ENCODE results near the gene LRIT1. TPM values are rescaled to one million over a fixed set of nuclear protein-coding genes. Genes with fewer than 3 reads are reported as not detected.

The LRIT1 gene
- total RNA-seq, 1 donor: not detected

- Histone ChIP-seq H3K4me3 (ENCODE audit: insufficient read depth, low read length) (no peak overlapping the region), H2AFZ (ENCODE audit: low read length) (no peak overlapping the region), H3K4me1 (ENCODE audit: insufficient read depth, low read length) (no peaks in the 10 kb centered on the region), H3K79me2 (ENCODE audit: insufficient read depth, low read length) (no peaks in the 10 kb centered on the region), H3K9me3 (ENCODE audit: low read depth, low read length) (no peaks in the 10 kb centered on the region), H3K27me3 (ENCODE audit: insufficient read depth, low read length) (peaks cover 30% of the 10 kb centered on the region), H3K4me2 (ENCODE audit: insufficient read depth, low read length) (no peak overlapping the region), H3K36me3 (ENCODE audit: insufficient read depth, low read length) (no peaks in the 10 kb centered on the region), H4K20me1 (ENCODE audit: insufficient read depth, low read length) (no peaks in the 10 kb centered on the region), H3K27ac (ENCODE audit: low read depth, low read length) (no peak overlapping the region)
- no peak for DNase-seq (ENCODE audit: insufficient read length, low spot score, missing footprints)
- no peak for TF ChIP-seq CTCF (IDR thresholded peaks at IDR 0.05; ENCODE audit: extremely low read depth, low read depth, low read length)
Measured at GRCh38 chr10:84196941-84197340, 44.4 kb downstream of the LRIT1 start.

DNA sequence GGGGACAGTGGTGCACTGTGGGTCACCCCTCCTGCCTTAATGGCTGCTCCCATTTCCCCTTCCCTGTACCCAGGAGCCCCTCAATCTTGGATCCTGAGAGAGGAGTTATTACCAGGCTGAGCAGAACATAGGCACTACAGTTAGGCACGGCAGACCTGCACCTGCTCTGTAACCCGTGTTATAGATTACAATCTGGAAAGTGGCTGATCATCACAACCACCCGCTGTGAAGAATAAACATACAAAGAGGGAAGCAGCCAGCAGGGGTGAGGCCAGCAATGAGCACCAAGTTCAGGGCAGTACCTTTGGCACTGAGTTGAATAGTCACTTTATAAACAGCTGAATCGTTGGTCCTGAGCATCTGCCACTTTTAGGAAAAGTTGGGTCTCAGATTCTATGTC is 45.3 kb downstream of the LRIT1 start:
- H3K79me2 ChIP-seq (ENCODE audit: insufficient read depth, low read length): no peaks in the 10 kb centered on the region
- TF ChIP-seq CTCF (IDR thresholded peaks at IDR 0.05; ENCODE audit: extremely low read depth, low read depth, low read length): no peak
- no peak overlapping the region for H2AFZ ChIP-seq (ENCODE audit: low read length)
- H3K4me2 ChIP-seq (ENCODE audit: insufficient read depth, low read length): no peak overlapping the region
- no peaks in the 10 kb centered on the region for H3K4me1 ChIP-seq (ENCODE audit: insufficient read depth, low read length)
- H3K27me3 ChIP-seq (ENCODE audit: insufficient read depth, low read length): peaks cover 30% of the 10 kb centered on the region
- no peak overlapping the region for H3K4me3 ChIP-seq (ENCODE audit: insufficient read depth, low read length)
- H3K9me3 ChIP-seq (ENCODE audit: low read depth, low read length): no peaks in the 10 kb centered on the region
- no peaks in the 10 kb centered on the region for H3K36me3 ChIP-seq (ENCODE audit: insufficient read depth, low read length)
- DNase-seq (ENCODE audit: insufficient read length, low spot score, missing footprints): no peak
- no peaks in the 10 kb centered on the region for H4K20me1 ChIP-seq (ENCODE audit: insufficient read depth, low read length)
- no peak overlapping the region for H3K27ac ChIP-seq (ENCODE audit: low read depth, low read length)

GRCh38 chr10:84195044-84195830 is 46.1 kb downstream of the LRIT1 start:
- H3K4me2 ChIP-seq (ENCODE audit: insufficient read depth, low read length): no peak overlapping the region
- no peak overlapping the region for H3K27ac ChIP-seq (ENCODE audit: low read depth, low read length)
- H3K9me3 ChIP-seq (ENCODE audit: low read depth, low read length): no peaks in the 10 kb centered on the region
- no peak for TF ChIP-seq CTCF (IDR thresholded peaks at IDR 0.05; ENCODE audit: extremely low read depth, low read depth, low read length)
- H3K36me3 ChIP-seq (ENCODE audit: insufficient read depth, low read length): no peaks in the 10 kb centered on the region
- H3K4me3 ChIP-seq (ENCODE audit: insufficient read depth, low read length): no peak overlapping the region
- no peaks in the 10 kb centered on the region for H3K4me1 ChIP-seq (ENCODE audit: insufficient read depth, low read length)
- no peaks in the 10 kb centered on the region for H4K20me1 ChIP-seq (ENCODE audit: insufficient read depth, low read length)
- H3K27me3 ChIP-seq (ENCODE audit: insufficient read depth, low read length): peaks cover 30% of the 10 kb centered on the region
- no peak overlapping the region for H2AFZ ChIP-seq (ENCODE audit: low read length)
- H3K79me2 ChIP-seq (ENCODE audit: insufficient read depth, low read length): no peaks in the 10 kb centered on the region
- no peak for DNase-seq (ENCODE audit: insufficient read length, low spot score, missing footprints)

DNA sequence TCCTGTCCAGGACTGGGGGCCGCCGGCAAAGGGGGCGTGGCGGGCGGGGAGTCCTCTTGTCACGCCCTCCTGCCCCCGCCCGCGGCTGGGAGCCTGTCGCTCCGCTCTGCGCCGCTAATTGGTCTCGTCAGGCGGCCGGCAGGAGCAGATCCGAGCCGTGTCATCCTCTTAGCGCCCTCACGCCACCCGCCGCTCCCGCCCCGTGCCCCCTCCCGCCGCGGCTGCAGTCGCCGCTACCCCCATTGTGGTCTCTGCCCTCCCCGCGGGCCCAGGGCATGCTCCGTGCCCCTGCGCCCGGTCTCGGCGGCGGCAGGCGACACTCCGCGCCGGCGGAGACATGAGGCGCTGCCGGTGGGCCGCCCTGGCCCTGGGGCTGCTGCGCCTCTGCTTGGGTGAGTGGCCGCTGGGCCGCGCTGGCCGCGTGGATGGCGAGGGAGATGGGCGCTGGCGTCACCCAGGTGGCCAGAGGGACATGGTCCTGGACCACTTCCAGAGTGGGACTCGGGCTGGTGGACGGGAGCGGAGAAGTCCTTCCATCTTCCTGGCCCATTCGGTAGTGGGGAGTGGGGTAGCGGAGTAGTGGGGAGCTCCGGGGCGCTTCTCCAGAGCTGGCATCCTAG is 46.8 kb downstream of the LRIT1 start, which contains the start of gene CDHR1:
TSS of gene CDHR1 (plus strand) at position 114 of the 620 bp plus-strand sequence. CDS start at position 338, 224 bp downstream.
- H3K27me3 ChIP-seq (ENCODE audit: insufficient read depth, low read length): peaks cover 30% of the 10 kb centered on the region
- TF ChIP-seq CTCF (IDR thresholded peaks at IDR 0.05; ENCODE audit: extremely low read depth, low read depth, low read length): no peak
- no peak within 1 kb of the TSS for H2AFZ ChIP-seq (ENCODE audit: low read length)
- no peak within 1 kb of the TSS for H3K4me2 ChIP-seq (ENCODE audit: insufficient read depth, low read length)
- no peak within 1 kb of the TSS for H3K4me3 ChIP-seq (ENCODE audit: insufficient read depth, low read length)
- no peaks in the 10 kb centered on the region for H3K4me1 ChIP-seq (ENCODE audit: insufficient read depth, low read length)
- H3K9me3 ChIP-seq (ENCODE audit: low read depth, low read length): no peaks in the 10 kb centered on the region
- no peaks in the 10 kb centered on the region for H3K79me2 ChIP-seq (ENCODE audit: insufficient read depth, low read length)
- H4K20me1 ChIP-seq (ENCODE audit: insufficient read depth, low read length): no peaks in the 10 kb centered on the region
- no peak within 1 kb of the TSS for H3K27ac ChIP-seq (ENCODE audit: low read depth, low read length)
- no peak for DNase-seq (ENCODE audit: insufficient read length, low spot score, missing footprints)
- no peaks in the 10 kb centered on the region for H3K36me3 ChIP-seq (ENCODE audit: insufficient read depth, low read length)

Data from osteoblast (primary cell).